Testis (tissue), 3 donors: ENCODE results near the gene ZNF804A. TPM values are rescaled to one million over a fixed set of nuclear protein-coding genes. Genes with fewer than 3 reads are reported as not detected.

ENCODE experiments used
- DNase-seq: peaks from one replicate; pipeline ENCODE4 v3.0.0-alpha.2; 2019
- H3K27ac ChIP-seq, 2 donors: fragments of 200-600 bp; sonication (generic); one replicate each; pipeline ENCODE4 v1.5.1; 2019
- H3K27me3 ChIP-seq: fragments of 200-600 bp; sonication (generic); one replicate; pipeline ENCODE4 v1.5.1; 2019
- H3K36me3 ChIP-seq: fragments of 200-600 bp; sonication (generic); one replicate; pipeline ENCODE4 v1.5.1; 2017; ENCODE audit warnings: low read depth; ENCODE audit errors: missing control alignments
- H3K4me1 ChIP-seq: fragments of 200-600 bp; sonication (generic); one replicate; pipeline ENCODE4 v1.5.1; 2019
- H3K4me3 ChIP-seq, 2 donors: fragments of 200-600 bp; sonication (generic); one replicate each; pipeline ENCODE4 v1.5.1; 2017 to 2019
- H3K9me3 ChIP-seq: fragments of 200-600 bp; sonication (generic); one replicate; pipeline ENCODE4 v1.5.1; 2017
- POLR2A ChIP-seq: fragments of 450-650 bp; IDR thresholded peaks from one replicate; pipeline ENCODE4 v1.6.1; 2017; ENCODE audit warnings: antibody characterized with exemption, mild to moderate bottlenecking, moderate library complexity
- WGBS, 2 donors: methylation state at CpG; one replicate each; pipeline ENCODE4 v1.1.5; 2018; 5-methylcytosine and 5-hydroxymethylcytosine counted together
- intact Hi-C: fragments of 100-400 bp; cut with DNase I; formaldehyde crosslinking; loops from one replicate; pipeline ENCODE4 v1.15.1; 2023; ENCODE audit warnings: low total_unique reads
- polyA plus RNA-seq: library from polyadenylated mRNA; stranded (reverse); fragments of 350-450 nt; fragmentation: Illumina TruSeq; extraction: RNeasy Lipid Tissue Mini Kit (QIAGEN cat#74804); gene quantifications from one replicate; pipeline ENCODE4 v1.2.3, GENCODE V29; 2014; ENCODE audit warnings: low read depth, low replicate concordance; ENCODE audit not compliant: insufficient read depth
- total RNA-seq, 2 donors: library from RNA; depleted of rRNA; stranded (reverse); fragments of >200 nt; gene quantifications; one replicate each; pipeline ENCODE4 v1.2.3, GENCODE V29; 2016
- TF ChIP-seq, protein P1 (sequence below), 3 experiments: fragments of 450-650 bp in 2 of 3; fragments of 200-600 bp in 1 of 3; sonication (generic) in 1 of 3; IDR thresholded peaks; one replicate each; pipeline ENCODE4 v1.5.1; 2016 to 2019; ENCODE audit warnings: antibody characterized with exemption in 3 of 3, mild to moderate bottlenecking in 2 of 3, moderate library complexity in 1 of 3

The ZNF804A gene
- total and polyA plus RNA-seq, 3 donors from 2014 or later: 0.50 to 0.63 TPM; not detected in 1

DNA sequence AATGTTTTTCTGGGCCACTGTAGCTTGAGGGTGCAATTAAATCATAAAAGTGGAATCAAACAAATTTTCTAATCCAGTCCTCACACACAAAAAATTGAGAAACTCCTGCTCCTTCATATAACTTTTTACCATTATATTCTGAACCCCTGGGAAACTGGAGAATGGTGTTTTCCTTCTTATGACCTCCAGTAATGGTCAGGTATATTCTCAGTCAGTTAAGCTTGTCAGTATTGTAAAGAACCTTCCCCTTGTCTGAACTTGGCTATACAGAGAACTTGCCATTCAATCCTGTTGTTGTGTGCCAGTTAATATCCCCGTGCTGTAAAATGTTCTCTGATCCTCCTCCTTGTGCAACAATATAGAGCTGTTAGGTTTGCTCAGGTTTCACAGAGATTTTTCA lies 39.5 kb downstream of the ZNF804A start:
- Histone ChIP-seq H3K4me1 (no peaks in the 10 kb centered on the region), H3K4me3 (no peak overlapping the region), H3K9me3 (no peaks in the 10 kb centered on the region), H3K36me3 (no peaks in the 10 kb centered on the region), H3K27ac (no peak overlapping the region), H3K27me3 (no peaks in the 10 kb centered on the region)
- whole genome bisulfite sequencing, 2 donors: 55 to 67% methylated on average over 1 of the region's 1 CpG
- DNase-seq: no peak
- intact Hi-C loops: no loop called here
- no peak for TF ChIP-seq POLR2A
- TF ChIP-seq, protein P1, sequence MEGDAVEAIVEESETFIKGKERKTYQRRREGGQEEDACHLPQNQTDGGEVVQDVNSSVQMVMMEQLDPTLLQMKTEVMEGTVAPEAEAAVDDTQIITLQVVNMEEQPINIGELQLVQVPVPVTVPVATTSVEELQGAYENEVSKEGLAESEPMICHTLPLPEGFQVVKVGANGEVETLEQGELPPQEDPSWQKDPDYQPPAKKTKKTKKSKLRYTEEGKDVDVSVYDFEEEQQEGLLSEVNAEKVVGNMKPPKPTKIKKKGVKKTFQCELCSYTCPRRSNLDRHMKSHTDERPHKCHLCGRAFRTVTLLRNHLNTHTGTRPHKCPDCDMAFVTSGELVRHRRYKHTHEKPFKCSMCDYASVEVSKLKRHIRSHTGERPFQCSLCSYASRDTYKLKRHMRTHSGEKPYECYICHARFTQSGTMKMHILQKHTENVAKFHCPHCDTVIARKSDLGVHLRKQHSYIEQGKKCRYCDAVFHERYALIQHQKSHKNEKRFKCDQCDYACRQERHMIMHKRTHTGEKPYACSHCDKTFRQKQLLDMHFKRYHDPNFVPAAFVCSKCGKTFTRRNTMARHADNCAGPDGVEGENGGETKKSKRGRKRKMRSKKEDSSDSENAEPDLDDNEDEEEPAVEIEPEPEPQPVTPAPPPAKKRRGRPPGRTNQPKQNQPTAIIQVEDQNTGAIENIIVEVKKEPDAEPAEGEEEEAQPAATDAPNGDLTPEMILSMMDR (IDR thresholded peaks at IDR 0.05): no peak

DNA sequence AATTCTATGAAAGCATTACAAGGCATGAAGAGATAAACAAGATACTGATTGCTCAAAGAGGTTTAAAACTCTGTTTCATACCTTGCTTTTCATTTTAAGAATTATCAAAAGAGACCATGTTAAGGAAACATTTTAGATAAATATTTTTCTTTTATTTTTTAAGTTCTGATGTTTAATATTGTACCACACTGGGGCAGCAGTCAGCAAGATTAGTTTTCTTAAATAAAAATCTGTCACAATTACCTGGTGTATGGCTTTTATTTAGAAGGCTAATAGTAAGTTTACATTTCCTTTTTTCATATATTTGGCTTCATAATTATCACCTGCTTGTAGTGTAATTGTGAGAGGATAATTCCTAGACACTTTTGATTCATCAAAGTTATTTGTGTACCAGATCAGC lies 46.4 kb downstream of the ZNF804A start:
- Histone ChIP-seq H3K36me3 (no peaks in the 10 kb centered on the region), H3K27ac (no peak overlapping the region), H3K4me1 (no peaks in the 10 kb centered on the region), H3K9me3 (no peaks in the 10 kb centered on the region), H3K4me3 (no peak overlapping the region), H3K27me3 (no peaks in the 10 kb centered on the region)
- no peak for DNase-seq
- no peak for TF ChIP-seq POLR2A
- TF ChIP-seq, protein P1 (IDR thresholded peaks at IDR 0.05): peak in 1 of 3 experiments; percentile 13
- intact Hi-C loops: no loop called here

DNA sequence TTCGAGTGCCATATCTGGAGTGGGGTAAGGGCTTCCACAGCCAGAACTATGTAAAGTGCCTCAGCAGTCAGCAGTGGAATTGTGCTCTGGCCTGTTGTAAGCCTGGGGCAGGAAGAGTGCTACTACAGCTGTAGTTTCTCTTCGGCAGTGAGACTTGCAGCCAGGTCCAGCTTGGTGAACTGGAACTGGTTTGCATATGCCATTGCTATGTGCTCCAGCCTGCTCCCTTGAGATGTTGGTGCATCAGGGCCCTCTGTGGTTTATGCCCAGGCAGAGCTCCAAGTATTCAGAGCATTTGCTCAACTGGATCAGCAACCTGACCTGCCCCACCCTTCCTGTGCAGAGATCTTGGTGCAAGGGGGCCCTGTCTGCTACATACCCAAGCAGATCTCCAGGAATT lies 47.8 kb downstream of the ZNF804A start:
- DNase-seq: no peak
- 75 to 89% methylated on average over 2 of the region's 2 CpGs for WGBS, 2 donors
- Histone ChIP-seq H3K4me3 (no peak overlapping the region), H3K36me3 (no peaks in the 10 kb centered on the region), H3K4me1 (no peaks in the 10 kb centered on the region), H3K27me3 (no peaks in the 10 kb centered on the region), H3K9me3 (no peaks in the 10 kb centered on the region), H3K27ac (no peak overlapping the region)
- intact Hi-C loops: no loop called here
- TF ChIP-seq, protein P1 (IDR thresholded peaks at IDR 0.05): no peak
- TF ChIP-seq POLR2A: no peak

DNA sequence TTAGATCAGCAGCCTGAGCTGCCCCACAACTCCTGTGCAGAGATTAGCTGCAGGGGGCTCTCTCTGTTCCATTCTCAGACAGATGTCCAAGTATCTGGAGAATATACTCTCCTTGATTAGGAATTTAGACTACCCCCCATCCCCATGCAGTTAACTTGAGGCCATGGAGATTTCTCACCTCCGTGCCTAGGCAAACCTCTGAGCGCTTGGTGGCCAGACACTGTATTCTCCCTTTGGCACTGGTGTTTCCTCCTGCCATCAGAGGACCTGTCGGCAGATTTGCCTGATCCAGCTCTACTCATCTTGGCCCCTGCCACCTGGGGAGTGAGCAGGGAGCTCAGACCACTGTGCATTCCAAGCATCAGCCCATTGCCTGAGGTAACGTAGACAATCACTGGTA lies 48.3 kb downstream of the ZNF804A start:
- intact Hi-C loops: no loop called here
- WGBS, 2 donors: 93 to 95% methylated on average over 4 of the region's 4 CpGs
- H3K4me3 ChIP-seq: no peak overlapping the region
- TF ChIP-seq POLR2A: no peak
- no peaks in the 10 kb centered on the region for H3K27me3 ChIP-seq
- no peaks in the 10 kb centered on the region for H3K36me3 ChIP-seq
- no peak for DNase-seq
- H3K9me3 ChIP-seq: no peaks in the 10 kb centered on the region
- no peak overlapping the region for H3K27ac ChIP-seq
- no peaks in the 10 kb centered on the region for H3K4me1 ChIP-seq

DNA sequence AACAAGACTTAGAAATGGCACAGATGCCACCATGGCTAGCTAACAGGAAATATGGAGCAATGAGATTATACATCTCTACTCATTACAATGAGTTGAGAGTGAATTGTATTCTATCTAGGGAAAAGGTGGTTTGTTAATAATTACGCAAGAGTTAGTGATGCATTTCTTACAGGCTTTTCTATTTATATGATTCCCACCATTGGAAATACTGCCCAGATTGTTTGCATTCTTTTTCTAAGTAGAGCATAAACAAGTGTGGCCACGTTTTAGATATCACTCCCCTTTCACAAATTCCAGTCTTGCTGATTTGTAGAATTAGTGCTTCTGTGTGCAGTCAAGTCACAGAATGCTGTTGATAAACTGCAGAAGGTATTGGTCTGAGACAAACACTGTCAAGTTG lies 56.6 kb downstream of the ZNF804A start:
- no peak for DNase-seq
- Histone ChIP-seq H3K9me3 (no peaks in the 10 kb centered on the region), H3K4me1 (no peaks in the 10 kb centered on the region), H3K4me3 (no peak overlapping the region), H3K36me3 (no peaks in the 10 kb centered on the region), H3K27me3 (no peaks in the 10 kb centered on the region), H3K27ac (no peak overlapping the region)
- intact Hi-C loops: no loop called here
- TF ChIP-seq POLR2A: no peak
- TF ChIP-seq, protein P1 (IDR thresholded peaks at IDR 0.05): no peak
- 64 to 67% methylated on average over 2 of the region's 2 CpGs for WGBS, 2 donors
